ENCODE measurements around the gene FRMD4B.
"Not testable (repeated sequence)": the region's sequence is repeated elsewhere in the genome, so short reads cannot be mapped to it uniquely, and the experiment has no call there.

Gene FRMD4B

GRCh38 chr3:69359916-69360315 lies 26.0 kb downstream of the FRMD4B start:
- no peak for DNase-seq

GRCh38 chr3:69359339-69359893 lies 26.5 kb downstream of the FRMD4B start:
- DNase-seq: no peak

GRCh38 chr3:69357196-69357595 lies 28.7 kb downstream of the FRMD4B start:
- no peak for DNase-seq

- DNase-seq: no peak
Measured at GRCh38 chr3:69354948-69355347, 30.9 kb downstream of the FRMD4B start.

GRCh38 chr3:69353503-69353902 lies 32.4 kb downstream of the FRMD4B start:
- DNase-seq: no peak

- DNase-seq: no peak
Measured at GRCh38 chr3:69353088-69353478, 32.8 kb downstream of the FRMD4B start.

- no peak for DNase-seq
Measured at GRCh38 chr3:69352305-69353087, 33.4 kb downstream of the FRMD4B start.

- DNase-seq: no peak
Measured at GRCh38 chr3:69343875-69344274, 42.0 kb downstream of the FRMD4B start.

- no peak for DNase-seq
Measured at GRCh38 chr3:69342074-69342473, 43.8 kb downstream of the FRMD4B start.

- DNase-seq: no peak
Measured at GRCh38 chr3:69339760-69340159, 46.1 kb downstream of the FRMD4B start.

- no peak for DNase-seq
Measured at GRCh38 chr3:69338911-69339310, 47.0 kb downstream of the FRMD4B start.

- DNase-seq: no peak
Measured at GRCh38 chr3:69332934-69333333, 53.0 kb downstream of the FRMD4B start.

- no peak for DNase-seq
Measured at GRCh38 chr3:69330891-69331400, 54.9 kb downstream of the FRMD4B start.

GRCh38 chr3:69329892-69330291 lies 56.0 kb downstream of the FRMD4B start:
- no peak for DNase-seq

- no peak for DNase-seq
Measured at GRCh38 chr3:69328963-69329302, 57.0 kb downstream of the FRMD4B start.

GRCh38 chr3:69328103-69328962 lies 57.6 kb downstream of the FRMD4B start:
- DNase-seq: no peak

- DNase-seq: no peak
Measured at GRCh38 chr3:69326855-69327300, 59.0 kb downstream of the FRMD4B start.

GRCh38 chr3:69325151-69325550 lies 60.7 kb downstream of the FRMD4B start:
- DNase-seq: no peak

GRCh38 chr3:69324362-69325025 lies 61.4 kb downstream of the FRMD4B start:
- DNase-seq: no peak

- no peak for DNase-seq
Measured at GRCh38 chr3:69323941-69324340, 61.9 kb downstream of the FRMD4B start.

GRCh38 chr3:69322512-69322911 lies 63.4 kb downstream of the FRMD4B start:
- not testable (repeated sequence) for DNase-seq

GRCh38 chr3:69322158-69322509 lies 63.8 kb downstream of the FRMD4B start:
- DNase-seq: no peak

Measured in effector CD4-positive, alpha-beta T cell (primary cell).